GM18502 (cell line): ENCODE data around the gene DNAJB12.
"Not testable (repeated sequence)": the region's sequence is repeated elsewhere in the genome, so short reads cannot be mapped to it uniquely, and the experiment has no call there.

Source experiments
- ATAC-seq: cut with Tn5 transposase; IDR thresholded peaks from one replicate; pipeline ENCODE4 v1.9.1; 2021; ENCODE audit warnings: mild to moderate bottlenecking; ENCODE audit not compliant: unreplicated experiment, poor library complexity

Gene DNAJB12

DNA sequence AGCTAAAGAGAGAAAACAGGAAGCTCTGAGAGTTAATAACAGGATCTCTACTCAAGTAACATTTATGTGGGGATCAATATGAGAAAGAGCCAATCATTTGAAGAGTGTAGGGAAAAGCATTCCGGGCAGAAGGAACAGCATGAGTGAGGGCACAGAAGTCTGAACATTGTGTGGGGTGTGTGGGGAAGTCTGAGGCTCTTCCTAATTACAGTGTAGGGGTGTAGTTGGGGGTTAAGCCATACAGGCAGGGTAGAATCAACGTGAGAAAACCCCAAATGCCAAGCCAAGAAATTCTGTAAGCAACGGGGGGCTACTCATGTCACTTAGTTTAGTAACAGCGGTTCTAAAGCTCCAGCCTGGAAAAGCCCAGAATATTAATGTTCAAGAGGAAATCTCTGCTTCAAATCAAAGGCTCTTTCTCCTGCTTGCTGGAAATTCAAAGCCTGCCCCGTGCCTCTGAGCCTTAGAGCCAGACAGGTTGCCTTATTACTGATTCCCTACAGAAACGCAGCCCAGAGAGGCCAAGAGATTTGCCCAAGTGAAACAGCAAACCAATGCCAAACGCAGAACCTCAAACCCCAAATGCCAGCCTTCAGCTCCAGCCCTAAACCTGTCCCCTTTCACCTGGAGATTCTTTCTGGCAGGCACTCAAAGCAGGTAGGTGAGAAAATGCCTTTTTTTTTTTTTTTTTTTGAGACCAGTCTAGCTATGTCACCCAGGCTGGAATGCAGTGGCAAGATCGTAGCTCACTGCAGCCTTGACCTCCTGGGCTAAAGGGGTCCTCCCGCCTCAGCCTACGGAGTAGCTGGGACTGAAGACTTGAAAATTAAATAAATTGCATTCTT lies 36.1 kb downstream of the DNAJB12 start:
- no peak for ATAC-seq

DNA sequence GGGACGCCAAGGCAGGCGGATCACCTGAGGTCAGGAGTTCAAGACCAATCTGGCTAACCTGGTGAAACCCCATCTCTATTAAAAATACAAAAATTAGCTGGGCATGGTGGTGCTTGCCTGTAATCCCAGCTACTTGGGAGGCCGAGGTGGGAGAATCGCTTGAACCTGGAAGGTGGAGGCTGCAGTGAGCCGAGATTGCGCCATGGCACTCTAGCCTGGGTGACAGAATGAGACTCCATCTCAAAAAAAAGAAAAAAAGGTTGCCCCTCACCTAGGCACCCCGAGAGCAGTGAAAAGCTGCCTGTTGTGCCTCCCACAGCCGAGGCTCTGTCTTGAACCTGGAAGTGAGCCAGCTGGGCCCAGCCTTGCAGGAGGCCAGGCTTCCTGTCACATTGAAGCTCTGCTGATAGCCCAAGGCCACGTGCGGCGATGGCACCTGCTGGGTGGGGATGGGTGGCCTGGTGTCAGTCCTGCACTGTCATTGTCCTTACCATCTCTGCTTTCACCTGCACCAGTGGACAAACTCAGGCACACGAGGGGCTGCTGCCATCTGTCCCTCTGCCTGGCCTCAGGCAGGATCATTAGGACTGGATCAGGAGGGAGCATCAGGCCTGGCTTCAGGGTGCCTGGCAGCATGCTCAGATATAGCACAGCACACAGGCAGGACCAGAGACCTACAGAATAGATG lies 37.8 kb downstream of the DNAJB12 start:
- no peak for ATAC-seq

DNA sequence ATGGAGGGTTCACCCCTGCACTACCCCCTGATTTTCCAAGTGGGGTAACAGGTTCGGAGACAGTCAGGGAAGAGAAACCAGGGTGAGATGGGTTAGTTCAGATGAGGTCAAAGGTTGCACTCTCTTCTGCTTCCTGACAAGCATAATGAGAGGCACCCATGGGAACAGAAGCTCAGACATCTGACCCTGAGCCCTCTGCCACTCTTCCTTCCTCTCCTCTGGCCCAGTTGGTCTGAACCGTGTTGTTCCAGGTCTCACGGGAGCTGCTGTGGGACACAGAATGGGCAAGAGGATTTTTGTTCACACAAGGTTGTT lies 38.4 kb downstream of the DNAJB12 start:
- no peak for ATAC-seq

DNA sequence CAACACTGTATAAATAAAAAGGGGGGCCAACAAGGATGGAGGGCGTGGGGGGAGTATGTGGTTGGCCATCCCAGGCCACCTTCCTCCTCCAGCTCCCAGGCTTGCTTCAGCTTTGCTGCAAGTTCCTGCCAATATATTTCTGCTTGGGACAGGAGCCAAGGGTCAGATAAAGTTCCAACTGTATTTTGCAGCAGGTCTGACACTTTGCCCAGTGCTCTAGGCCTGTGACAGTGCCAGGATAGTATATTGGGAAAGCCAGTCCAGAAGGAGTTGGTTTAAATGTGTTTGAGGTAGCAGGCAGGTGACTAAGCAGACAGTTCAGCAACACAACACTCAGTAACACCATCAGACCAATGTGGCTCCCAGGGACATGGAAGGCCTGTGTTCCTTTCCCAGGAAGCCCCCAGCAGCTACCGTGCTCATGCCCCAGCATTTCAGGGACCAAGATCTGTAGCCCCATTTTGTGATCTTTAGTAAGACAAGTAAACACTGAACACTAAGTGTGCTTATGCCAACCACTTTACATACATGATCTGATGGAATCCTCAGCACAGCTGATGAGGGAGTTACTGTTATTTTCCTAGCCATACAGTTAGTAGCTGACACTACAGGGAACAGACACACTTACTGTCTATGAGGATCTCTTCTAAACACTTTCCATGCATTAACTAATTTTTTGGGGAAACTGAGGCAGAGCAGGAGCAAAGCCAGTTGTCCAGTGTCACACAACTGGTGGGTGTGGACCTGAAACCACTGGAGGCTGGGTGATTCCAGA lies 38.9 kb downstream of the DNAJB12 start:
- no peak for ATAC-seq

DNA sequence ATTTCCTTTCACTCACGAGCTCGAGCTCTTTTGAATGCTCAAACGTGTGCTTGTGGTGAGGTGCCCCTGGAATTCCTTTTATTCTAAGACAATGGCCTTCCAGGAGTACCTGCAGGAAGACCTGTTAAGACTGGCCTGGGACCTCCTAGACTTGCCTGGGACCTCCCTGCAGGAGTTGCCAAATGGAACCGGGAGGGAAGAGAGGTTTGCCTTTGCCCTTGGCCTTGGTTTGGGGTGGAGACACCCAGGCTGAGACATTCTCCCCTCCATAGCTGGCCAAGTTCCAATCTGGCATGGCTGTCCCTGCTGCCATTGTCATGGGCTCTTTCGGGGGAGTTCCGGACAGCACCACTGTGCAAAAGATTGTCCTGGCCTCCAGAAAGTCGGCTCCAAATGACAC lies 39.7 kb downstream of the DNAJB12 start:
- ATAC-seq: no peak

DNA sequence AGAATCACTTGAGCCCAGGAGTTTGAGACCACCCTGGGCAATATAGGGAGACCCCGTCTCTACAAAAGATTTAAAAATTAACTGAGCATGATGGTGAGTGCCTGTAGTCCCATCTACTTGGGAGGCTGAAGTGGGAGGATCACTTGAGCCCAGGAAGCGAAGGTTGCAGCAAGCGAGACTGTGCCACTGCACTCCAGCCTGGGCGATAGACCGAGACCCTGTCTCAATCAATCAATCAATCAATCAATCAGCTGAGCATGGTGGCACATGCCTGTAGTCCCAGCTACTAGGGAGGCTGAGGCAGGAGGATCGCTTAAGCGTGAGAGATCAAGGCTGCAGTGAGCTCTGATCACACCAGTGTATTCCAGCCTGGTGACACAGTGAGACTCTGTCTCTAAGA lies 40.5 kb downstream of the DNAJB12 start:
- no peak for ATAC-seq

DNA sequence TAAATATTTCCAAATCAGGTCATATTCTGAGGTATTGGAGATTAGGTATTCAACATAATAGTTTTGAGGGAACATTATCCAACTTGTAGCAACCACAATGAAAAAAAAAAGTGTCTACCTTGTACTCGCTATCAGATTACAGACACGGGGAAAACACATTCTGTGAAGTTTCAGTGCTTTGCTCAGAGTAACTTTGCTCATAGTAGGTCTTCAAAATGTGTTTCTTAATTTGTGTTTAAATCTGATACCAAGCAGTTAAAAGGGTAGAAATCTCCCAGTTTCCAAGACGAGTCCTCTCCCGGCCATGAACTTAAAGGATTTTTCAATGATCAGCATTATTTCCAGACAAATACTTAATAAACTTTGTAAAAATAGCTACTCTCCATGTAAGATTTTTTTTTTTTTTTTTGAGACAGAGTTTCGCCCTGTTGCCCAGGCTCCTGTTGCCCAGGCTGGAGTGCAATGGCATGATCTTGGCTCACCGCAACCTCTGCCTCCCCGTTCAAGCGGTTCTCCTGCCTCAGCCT lies 41.8 kb downstream of the DNAJB12 start:
- ATAC-seq: no peak

DNA sequence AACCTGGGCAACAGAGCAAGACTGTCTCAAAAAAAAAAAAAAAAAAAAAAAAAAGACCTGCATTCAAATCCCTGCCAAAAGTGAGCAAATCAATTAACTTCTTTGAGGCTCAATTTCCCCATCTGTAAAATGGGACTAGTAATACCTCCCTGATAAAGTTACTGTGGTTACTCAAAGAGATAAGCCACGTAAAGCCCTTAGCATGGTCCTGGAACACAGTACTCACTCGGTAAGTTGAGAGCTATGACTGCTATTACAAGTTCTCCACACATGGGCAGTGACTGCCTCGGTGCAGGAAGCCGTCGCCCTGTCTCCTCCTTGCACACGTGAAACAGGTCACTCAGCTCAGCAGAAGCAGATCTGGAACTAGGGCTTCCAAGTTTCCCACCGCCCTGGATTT lies 43.1 kb downstream of the DNAJB12 start:
- ATAC-seq: no peak

DNA sequence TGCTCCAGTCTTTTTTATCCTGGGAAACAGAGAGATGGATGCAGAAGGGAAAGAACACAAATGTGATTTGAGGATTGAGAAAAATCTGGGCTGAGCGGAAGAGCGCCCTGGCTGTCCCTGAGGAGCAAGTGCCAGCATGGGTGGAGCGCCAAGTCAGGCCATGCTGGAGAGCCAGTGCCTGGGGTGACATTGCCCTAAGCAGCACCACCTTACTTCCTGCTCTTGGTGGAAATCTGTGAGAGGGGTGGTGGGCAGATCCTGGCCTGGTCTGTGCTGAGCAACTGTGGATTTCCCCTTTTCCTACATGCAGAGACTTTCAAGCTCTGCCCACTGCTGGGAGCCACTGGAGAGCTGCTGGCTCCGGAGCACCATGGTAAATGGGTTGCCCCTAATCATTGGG lies 44.1 kb downstream of the DNAJB12 start:
- ATAC-seq: no peak

DNA sequence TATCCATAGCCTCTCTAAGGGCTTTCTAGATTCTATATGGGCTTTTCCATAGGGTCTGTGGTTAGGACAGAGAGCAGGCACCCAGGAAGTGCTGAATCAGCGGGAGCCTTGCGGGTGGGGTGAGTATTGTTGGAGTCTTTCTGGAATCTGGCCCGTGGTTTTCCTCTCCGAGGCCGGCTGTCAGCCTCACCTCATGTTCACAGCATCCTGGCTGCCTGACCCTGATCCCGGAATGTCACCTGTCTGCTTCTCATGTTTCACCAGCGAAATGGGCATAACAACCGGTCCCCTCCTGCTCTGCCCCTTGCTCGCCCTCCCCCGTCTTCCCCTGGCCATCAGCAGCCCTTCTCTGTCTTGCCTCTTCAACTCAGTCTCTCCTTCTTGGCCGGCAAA lies 44.5 kb downstream of the DNAJB12 start:
- no peak for ATAC-seq

DNA sequence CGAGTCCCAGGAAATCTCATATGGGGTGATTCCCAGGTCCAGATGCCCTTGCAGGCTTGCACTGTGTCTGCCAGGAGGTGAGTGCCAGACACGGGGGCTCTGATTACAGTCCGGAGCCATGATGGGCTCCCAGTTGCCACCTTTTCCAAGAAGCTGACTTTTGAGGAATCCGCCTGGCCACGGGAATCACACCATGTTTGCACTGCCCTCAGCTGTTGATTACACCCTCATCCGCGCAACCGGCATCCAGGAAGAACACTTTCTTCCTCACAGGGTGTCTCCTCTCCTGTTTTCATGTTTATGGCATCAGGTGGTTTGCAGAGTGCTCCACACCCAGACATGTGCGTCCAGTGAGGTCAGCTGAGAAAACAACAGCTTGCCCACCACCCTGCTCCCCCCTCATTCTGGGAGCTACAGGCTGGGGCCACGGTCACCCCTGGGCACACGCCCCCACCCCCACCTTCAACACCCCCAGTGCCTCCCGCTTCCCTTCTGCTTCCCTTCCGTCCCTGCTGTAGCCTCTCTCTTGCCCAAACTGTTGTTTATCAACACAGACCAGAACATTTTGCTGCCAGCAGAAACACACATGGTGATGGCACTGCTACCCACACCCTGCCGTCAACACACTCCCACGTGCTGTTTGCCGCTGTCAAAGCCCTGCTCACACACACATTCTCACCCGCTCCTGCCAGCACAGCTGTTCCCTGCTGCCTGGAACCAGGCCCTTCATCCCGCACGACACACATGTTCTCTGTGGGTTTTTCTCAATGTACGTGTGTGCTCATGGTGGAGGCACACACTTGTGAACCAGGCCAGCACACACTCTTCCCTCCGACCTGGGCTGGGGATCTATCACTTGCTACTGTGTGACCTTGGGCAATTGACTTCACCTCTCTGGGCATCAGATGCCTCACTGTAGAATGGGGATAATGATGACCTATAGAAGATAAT lies 45.2 kb downstream of the DNAJB12 start:
- no peak for ATAC-seq

DNA sequence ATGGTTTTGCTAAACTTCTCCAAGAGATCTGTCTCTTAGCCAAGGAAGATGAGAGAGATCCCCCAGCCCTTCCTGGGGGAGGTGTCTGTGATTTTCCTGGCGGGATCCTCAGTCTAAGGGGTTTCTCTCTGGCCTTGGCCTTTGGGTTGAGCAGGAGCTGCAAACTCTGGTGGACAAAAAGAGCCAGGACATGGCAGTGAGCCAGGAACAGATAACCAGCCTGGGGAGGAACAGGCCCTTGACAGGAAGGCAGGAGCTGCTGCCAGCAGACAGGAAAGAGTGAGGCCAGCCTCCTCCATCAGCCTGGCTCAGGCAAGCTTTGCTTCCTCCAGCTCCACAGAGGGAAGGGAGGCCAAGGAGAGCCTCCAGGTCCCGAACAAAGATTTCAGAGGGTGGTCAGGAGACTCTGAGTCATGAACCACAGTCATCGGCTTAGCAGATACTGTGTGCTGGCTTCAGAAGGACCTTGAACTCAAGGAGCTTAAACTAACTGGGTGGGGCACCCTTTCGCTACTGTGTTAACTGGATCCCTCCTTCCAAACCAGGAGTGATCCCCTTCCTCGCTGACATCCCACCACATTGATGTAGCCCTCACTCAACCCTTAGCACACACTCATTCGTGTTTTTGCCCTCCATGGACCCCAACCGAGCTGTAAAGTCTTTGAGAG lies 46.3 kb downstream of the DNAJB12 start:
- ATAC-seq: no peak

DNA sequence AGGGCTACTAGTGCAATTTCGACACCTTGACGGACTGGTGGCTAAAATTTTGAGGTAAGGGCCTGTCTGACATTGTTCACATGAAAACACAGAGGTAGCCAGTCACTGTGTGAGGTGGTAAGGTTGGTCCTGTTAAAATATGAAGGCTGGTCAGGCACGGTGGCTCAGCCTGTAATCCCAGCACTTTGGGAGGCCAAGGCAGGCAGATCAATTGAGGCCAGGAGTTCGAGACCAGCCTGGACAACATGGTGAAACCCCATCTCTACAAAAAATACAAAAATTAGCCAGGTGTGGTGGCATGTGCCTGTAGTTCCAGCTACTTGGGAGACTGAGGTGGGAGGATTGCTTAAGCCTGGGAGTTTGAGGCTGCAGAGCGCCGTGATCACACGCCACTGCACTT lies 47.0 kb downstream of the DNAJB12 start:
- ATAC-seq: not testable (repeated sequence)

DNA sequence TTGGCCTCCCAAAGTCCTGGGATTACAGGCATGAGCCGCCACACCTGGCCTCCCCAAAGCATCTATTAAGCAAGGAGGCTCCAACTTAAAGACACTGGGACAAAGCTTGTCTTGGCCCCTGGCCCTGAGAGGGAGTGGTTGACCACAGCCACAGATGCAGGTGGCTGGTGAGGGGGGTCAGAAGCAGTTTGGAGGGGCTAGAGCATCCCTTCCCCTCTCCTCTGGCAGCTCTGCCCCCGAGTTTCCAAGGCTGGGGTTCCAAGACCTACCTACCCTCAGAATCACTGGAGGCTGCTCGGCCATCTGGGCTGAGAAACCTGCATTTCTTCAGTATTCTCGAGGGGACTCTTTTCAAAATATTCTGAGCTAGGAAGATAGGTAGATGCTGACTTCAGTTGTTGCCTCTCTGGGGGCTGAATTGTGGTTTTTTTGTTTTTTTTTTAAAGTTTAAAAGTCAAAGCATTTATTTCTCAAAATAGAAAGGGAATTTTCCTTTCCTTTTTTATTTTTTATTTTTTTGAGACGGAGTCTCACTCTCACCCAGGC lies 48.4 kb downstream of the DNAJB12 start:
- no peak for ATAC-seq

DNA sequence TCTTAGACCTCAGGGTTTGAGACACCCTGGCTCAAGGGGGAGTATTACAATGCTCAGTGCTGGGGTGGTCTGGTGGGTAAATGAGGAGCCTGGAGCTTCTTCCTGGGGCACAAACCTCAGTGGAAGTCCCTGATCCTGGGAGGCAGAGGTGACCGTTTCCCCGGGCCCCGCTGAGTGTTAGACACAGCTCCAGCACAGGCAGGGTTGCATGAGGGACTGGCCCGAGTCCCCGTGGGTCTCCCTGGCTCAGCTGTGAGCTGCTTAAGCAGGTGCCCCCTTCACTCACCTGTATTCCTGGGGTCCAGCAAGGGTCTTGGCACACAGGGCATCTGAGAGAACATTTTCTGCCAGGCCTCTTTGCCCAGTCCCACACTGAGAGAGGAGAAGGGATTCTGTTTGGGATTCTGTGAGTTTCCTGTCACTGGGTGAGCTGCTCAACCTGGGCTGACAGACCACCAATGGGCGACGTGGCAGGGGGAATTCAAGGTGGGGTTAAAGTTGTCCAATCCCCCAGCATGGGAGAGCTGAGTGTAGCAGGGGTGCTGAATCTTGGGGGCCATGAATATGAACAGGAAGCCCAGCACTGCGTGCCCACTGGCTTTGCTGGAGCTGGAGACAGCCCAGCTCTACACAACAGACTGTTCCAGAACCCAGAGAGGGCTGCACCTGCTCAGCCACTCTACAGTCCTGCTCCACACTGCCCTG lies 51.1 kb downstream of the DNAJB12 start:
- no peak for ATAC-seq

DNA sequence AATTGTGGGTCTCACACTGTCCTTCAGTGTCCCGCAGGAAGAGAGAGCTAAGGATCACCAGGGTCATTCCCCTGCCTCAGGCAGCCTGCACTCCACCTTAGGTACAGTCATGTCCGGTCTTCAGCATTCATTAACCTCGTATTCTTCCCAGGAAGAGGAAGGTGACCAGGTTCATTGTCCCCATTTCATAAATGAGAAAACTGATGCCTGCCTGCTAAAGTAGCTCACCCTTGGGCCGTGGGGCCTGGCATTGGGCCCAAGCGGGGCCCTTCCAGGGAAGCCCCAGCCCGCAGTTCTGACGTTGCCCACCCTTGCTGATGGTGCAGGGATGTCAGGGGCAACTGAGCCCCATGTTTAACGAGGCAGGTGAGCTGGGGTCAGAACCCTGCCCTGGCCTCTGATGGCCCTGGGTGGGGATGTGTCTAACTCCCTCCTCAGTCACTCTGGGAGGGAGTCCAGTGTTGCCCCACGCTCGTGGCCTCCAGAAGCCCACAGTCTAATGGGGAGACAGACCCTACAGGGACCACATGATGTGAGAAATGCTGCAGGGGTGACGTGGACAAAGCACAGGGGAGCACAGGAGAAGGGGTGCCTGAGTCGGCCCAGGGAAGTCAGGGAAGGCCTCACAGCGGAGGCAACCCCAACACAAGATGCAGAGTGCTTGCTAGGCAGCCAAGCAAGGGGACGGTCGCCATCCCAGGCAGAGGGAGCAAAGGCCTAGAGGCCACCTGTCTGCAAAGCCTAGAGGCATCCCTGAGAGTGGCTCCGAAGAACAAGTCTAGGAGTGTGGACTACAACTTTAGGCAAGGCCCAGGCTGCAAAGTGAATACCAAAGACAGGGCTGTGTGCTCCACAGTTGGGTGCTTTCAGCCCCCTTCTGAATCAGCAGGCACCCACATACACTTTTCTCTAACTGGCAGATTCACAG lies 55.9 kb downstream of the DNAJB12 start:
- no peak for ATAC-seq

DNA sequence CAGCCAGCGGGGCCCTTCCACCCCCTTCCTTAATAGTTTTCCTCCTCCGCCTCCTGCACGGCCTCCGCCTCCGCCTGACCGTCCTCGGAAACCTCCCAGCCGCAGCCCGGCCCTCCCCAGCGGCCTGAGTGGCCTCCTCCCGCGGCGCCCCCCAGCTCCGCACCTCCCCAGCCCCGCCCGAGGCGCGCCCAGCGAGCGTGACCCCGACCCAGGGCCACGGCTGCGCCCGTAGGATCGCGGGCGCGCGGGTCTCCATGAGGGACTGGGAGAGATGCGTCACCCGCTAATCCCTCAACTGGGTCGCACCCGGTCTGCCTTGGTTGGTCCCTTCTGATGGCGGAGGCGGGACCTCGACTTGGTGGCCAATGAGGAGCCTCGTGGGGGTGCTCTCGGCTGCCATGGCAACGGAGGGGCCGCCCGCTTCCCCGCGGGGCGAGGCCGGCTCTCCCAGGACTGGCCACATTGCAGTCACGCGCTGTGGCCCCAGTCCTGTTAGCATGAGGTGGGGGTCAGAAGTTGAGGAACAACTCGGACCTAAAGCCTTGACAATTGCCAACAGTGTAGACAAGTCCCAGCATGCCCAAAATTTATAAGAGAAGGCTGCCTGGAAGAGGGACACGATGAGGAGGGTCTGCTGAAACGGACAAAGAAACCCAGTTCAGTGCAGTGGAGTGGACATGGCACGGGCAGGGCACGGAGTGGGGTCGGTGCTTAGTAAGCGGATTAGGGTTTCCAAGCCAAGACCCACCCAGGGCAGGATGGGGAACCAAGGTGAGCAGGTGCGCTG lies 56.7 kb downstream of the DNAJB12 start:
- peak; percentile 79 for ATAC-seq
